GM18873 (cell line): ENCODE results near the gene SORCS2.

Source experiments
- ATAC-seq: cut with Tn5 transposase; IDR thresholded peaks from one replicate; pipeline ENCODE4 v1.9.1; 2021; ENCODE audit warnings: mild to moderate bottlenecking, moderate library complexity, moderate number of reproducible peaks; ENCODE audit not compliant: unreplicated experiment, low FRiP score

The SORCS2 gene

DNA sequence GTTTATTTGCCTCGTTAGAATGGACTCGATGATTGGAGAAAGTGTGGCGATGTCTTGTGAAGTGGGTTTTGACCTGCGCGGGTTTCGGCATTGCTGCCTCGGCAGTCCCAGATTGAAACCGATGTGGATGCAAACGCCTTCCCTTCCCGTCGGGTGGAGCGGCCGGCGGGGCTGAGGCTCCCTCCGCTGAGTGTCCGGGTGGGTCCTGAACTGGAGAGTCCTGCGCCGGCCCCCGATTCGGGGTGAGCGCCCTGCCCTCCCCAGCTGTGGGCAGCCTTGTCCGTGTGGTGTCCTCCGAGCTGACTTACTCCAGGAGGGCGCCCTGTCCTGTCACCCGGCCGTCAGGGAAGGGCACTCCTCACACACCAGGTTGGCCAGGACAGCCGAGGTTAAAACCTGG is 317.7 kb downstream of the SORCS2 start:
- ATAC-seq: no peak

DNA sequence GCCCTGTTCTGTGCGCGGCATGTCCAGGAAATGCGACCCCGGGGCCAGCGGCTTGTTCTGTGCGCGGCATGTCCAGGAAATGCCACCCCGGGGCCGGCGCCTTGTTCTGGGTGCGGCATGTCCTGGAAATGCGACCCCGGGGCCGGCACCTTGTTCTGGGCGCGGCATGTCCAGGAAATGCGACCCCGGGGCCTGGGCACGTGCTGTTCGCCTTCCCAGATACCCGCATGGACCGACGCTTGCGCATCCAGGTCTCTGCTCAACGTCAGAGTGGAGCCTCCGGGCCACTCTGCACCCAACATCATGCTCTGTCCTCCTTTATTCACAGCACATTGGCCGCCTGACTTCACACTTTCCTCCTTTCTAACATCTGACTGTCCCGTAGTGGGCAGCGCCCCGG is 318.2 kb downstream of the SORCS2 start:
- no peak for ATAC-seq

DNA sequence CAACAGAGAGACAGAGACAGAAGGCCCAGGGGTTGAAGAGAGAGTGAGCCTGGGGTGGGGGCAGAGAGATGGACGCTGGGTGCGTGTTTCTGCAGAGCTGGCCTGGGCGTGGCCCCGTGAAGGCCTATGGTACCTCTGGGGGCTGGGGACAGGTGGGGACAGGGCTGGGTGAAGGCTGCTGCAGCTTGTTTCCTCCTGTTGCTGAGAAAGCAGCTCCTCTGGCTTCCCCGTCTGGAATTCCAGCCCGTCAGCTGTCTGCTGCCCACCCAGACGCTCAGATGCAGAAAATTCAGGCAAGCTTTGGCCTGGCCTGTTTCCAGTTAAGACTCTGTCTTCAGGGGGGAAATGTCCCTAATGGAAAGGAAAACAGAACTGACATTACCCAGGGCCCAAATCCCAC is 319.2 kb downstream of the SORCS2 start:
- ATAC-seq: no peak

DNA sequence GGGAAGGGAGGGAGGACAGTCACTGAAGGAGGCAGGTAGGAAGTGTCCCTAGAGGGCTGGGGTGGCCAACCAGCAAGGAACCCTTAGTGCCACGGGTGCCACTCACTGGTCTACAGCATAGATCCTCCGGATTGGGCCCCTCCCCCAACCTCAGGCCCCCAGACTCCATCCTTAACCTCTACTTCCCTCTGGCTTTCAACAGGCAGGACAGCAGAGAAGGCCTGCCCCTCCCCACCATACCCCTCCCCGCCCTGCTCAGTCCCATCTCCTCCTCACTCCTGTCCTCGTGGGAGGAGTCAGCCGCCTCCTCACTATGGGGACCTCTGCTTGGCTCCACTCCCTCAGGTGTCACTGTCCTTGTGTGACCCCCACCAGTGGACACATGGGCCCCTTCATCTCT is 320.1 kb downstream of the SORCS2 start:
- ATAC-seq: no peak

DNA sequence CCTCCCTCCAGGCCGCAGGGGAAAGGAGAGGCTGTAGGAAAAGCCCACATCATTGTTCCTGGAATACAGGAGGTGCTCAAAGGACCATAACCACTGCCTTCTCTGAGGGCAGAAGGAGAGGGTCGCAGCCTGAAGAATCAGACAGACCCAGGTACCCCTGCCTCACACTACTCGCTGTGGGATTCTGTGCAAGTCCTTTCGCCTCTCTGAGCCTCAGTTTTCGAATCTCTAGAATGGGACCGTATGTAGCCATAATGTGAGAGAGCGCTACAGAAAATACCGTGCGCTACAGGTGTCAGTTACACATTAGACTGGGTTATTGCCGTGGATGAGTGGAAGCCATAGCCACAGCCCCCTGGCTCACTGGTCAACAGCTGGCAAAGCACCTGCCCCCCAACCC is 320.6 kb downstream of the SORCS2 start:
- no peak for ATAC-seq

DNA sequence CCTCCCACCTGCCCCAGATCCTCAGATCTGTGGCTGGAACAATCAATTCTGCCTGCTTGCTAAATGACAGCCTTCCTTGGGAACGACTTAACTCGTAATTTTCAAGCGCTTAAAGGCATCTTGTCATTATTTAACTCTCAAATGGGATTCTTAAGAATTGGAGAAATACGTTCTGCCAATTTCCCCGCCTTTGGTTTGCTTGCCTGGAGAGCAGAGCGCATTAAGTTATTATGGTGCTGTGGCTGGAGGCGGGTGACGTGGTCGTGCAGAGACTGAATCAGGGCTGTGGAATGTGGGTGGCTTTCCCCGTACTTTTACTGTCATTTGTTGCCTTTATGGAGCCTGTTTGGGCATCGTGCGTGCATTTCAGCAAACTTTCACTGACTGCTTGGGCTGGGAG is 321.3 kb downstream of the SORCS2 start:
- no peak for ATAC-seq

DNA sequence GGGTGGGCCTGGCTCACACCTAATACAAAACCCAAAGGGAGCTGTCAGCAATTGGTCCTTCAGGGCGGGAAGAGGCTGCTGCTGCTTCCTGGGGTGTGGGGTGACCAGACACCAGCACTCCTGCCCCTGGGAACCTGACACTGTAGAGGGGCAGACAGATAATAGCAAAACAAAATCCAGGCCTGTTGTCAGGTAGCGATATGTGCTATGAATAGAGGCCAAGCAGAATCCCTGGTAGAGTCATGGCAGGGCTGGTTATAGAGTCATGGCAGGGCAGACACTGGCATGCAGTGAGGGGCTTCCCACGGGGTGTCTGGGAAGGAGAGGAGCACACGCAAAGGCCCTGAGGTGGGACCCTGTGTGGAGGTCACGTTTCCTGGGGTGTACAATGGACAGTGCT is 321.9 kb downstream of the SORCS2 start:
- ATAC-seq: no peak

DNA sequence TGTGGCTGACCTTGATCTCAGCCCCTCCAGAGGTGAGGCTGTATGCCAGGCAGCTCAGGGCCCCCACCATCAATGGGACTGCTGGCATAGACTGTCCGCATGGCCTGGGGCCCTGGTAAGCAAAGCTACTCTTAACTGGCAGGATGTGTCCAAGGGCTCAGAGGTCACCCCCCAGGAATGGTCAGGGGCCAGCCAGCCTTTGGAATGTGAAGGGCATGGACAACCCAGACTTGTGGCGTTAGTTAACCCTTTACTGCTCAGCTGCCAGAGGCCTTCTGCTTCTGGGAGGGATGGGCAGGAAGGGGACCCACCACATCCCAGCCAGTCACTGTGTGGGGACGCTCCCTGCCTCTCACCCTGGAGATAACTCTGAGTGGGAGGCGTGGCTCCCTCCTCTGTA is 322.5 kb downstream of the SORCS2 start:
- no peak for ATAC-seq

DNA sequence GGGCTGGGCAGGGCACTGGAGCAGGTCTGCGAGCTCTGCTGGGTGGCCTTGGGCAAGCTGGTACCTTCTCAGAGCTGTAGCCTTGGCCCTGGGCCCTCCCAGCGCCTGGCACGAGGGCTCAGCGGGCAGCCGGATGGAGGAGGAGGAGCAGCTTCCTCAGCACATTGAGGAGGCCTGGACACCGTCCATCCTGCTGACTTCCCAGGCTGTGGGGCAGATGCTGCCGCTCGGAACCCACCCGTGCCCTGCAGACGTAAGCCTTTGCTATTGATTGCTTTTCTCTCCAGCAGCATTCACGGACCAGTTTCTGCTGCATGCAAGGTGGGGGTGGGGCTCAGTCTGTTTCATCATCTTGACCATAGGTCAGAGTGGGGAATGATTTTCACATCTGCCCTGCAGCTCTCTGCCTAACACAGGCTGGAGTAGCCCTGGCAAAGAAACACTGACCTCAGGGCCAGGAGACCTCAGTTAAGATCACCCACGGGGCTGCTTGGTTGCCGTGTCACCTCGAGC is 323.1 kb downstream of the SORCS2 start:
- ATAC-seq: no peak

DNA sequence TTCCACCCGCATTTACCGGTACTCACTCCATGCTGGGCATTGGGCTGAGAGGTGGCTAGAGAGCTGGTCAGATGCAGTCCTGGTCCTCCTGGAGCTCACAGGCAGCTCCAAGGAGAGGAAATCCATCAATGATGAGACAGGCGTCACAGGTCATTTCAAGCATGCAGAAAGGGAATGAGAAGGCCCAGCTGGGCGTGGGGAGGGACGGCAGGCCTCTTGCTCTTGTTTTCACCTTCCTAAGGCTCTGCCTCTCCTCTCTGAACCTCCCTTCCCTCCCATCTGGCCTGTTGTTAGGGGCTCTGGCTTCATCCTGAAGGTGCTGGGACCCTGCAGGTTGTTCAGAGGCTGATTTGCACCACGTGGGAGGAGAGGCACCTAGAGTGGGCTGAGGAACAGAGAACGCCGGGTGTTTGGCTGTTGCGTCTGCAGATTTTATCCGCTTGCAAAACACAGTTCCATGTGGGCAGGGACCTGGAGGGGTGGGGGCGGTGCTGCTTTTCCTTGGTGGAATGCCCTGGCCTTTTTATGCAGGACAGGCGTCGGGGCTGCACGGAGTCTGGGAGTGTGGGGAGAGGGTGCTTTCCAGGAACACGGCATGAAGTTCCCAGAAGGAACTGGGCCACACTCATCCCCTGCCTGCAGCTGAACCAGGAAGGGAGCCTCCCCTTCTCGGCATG is 323.9 kb downstream of the SORCS2 start:
- ATAC-seq: no peak

DNA sequence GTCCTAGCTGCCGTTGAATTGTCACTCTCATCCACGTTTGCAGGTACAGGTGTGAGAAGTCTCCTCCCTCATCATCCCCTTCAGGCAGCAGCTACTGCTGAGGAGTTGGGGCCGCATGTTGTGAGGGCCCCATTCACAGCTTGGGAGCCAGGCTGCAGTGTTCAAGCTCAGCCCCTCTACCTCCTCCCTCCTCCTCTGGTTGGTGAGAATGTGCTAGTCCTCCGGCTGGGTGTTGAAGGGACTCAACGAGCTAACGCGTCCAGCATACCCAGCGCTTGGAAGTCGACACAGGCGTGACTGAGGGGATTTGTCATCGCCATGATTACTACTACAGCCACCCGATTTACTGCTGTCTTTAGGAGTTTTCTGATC is 324.4 kb downstream of the SORCS2 start:
- no peak for ATAC-seq

DNA sequence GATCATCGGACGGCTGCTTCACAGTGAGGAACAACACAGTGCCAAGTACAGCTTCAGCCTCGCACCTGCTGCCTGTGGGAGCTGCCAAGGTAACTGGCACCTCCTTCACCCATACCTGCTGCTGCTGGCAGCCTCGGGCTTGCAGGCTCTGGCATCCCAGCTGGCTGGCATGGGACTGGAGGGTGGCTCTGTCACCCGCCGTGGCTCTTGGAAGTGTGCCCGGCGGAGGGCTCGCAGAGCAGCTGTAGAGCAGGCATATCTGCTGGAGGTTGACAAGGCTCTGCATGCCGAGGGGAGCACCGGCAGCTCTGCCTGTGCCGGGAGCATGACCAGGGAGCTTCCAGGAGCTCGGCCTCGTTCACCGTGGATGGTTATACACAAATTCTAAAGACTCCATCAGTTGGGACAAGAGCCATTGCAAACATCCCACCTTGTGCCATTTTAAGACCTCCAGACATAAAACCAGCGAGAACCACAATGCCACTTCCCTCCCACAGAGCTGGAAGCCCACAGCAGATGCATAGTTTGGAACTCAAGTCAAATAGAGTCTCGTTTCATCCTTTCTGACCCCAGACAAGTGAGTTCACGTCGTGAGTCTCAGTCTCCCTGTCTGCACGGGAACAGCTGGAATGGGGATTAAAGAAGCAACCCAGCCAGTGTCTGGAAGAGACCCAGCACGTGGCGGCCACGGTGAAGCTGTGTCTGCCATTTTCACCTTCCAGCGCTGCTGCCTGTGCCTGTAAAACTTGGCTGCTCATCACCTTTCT is 326.7 kb downstream of the SORCS2 start:
- ATAC-seq: no peak

DNA sequence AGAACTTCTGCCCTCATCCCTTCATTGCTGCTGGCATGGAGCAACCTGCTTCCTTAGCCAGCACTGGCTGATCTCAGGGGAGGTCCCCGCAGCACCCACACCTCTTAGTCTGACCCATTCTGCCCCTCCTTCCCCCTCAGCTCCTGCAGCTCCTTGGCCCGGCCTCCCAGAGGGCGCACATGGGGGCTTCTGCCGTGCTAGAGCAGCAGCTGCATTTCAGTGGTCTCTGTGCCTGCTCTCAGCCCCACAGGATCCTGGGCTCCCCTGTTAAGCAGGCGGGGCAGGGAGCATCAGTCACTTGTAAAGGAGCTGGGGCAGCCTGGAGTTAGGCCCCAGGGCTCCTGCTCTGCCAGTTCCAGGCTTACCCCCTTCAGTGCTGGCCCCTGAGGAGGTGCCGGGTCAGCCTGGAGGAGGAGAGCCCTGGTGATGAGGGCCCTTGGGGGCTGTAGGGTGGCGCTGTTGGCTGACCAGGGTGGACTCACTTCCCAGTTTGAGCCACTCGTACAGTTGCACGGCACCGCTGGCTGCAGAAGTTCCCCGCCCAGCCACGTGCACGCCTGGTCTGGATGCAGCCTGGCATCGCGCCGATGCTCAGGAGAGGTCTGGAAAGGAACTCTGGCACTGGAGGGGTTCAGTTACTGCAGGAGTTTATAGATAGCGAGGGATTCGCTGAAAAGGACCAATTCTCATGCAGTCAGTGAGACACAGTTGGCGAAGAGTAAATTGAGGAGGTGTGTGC is 327.5 kb downstream of the SORCS2 start:
- ATAC-seq: no peak

DNA sequence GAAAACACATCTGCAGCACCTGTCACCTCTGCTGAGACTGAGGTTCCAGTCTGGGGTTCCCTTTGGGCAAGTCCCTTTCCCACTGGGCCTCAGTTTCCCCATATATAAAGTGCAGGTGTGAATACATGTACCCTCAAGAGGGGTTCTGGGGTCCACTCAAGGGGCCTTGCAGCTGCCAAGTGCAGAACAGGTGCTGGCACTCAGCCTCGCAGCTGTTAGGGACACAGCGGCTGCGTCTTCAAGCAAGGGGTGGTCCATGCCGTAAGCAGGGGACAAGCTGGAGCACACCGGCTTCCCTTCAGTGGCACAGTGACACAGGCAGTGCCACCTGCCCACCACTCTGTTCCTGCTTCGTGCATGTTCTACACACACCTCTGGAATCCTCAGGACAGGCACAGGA is 329.3 kb downstream of the SORCS2 start:
- no peak for ATAC-seq

DNA sequence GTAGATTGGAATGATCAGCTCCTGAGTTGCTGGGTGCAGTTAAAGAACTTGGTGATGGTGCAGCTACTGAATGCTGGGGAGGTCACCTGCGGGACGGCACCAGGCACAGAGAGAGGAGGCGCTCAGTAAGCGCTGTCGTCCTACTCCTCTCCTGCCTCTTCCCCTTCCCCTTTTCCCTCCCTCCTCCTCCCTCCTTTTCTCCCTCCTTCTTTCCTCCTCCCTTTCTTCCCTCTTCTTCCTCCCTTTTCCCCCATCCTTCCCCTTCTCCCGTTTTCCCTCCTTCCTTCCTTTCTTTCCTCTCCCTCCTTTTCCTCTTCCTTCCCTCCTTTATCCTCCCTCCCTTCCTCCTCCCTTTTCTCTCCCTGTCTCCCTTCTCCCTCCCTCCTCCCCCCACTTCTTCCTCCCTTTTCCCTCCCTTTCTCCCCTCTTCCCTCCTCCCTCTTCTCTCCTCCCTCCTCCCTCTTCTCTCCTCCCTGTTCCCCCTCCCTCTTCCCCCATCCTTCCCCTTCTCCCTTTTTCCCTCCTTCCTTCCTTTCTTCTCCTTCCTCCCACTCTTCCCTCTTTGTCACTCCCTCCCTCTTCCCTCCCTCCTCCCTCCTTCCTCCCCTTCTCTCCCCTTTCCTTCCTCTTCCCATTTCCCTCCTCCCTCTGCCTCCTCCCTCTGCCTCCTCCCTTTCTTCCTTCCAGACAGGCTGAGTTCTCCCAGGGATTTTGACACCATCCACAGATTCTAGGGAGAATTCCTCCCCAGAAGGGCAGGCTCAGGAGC is 330.3 kb downstream of the SORCS2 start:
- no peak for ATAC-seq

DNA sequence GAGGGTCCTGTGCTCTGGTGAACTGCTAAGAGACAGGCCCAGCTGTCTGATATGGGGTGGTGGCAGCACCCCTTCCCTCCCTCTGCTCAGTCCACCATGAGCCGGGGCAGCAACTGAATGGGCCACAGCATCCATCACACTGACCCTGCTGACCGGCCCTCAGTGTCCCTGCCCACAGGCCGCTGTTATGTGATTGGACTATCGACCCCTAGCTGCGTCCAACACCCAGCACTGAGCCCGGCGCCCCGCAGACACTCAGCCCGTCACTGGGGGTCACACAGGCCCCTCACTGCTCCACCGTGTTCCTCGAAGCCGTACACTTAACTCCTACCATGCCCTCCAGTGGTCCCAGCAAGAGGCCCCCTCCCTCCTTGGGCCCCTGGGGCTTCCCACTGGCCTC is 331.2 kb downstream of the SORCS2 start:
- no peak for ATAC-seq

DNA sequence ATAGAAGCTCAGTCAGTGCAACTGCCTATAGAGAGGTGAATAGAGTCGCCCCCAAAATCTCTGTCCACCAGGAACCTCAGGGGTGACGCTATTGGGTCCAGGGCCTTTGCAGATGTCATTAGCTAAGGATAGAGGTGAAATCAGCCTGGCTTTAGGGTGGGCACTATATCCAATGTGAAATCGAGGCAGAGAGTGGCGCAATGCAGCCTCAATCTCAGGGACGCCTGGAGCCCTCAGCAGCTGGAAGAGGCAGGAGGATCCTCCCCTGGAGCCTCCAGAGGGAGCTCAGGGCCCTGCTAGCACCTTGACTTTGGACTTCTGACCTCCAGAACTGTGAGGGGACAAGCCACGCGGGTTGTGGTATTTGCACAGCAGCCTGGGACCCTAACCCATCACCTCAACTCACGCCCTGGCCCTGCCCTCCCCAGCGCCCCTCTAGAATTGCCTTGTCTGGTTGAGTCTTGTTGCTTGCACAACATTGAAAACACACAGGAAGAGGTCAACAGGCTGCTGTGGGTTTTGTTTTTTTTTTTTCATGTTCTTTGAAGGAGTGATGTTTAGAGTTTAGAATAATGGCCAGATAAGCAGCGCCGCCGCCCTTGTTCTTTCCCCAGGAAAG is 331.8 kb downstream of the SORCS2 start:
- ATAC-seq: no peak

DNA sequence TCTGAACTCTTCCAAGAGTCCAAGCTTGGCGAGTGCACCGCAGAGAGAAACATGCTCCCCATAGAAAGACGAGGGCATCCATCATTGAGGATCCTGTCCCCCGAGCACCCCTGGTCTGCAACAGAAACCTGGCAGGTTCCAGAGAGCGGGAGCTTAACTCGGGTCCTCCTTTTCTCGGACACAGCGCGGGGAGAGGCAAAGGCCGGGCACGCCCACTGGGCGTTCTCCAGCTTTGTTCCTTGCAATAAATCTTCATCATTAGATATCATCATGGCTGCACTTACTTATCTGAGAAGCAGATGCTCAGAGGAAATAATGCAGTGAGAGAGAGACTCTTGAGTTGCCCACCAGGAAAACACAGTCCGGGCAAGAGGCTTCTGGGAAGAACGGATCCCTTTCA is 332.5 kb downstream of the SORCS2 start:
- no peak for ATAC-seq

DNA sequence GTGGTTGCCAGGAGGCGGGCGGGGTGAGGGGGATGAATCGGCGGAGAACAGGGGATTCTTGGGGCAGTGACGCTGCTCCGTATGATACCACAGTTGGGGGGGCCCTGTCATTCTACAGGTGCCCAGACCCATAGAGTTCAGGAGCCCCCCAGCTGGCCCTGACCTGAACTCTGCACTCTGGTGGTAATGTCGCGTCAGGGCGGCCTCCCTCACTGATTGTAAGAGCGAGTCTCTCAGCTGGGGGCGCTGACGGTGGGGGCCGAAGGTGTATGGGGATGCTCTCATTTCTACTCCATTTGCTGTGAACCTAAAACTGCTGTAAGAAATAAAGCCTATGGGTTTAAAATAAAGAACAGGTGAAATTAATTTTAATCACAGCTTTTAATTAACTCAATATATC is 334.2 kb downstream of the SORCS2 start:
- no peak for ATAC-seq

DNA sequence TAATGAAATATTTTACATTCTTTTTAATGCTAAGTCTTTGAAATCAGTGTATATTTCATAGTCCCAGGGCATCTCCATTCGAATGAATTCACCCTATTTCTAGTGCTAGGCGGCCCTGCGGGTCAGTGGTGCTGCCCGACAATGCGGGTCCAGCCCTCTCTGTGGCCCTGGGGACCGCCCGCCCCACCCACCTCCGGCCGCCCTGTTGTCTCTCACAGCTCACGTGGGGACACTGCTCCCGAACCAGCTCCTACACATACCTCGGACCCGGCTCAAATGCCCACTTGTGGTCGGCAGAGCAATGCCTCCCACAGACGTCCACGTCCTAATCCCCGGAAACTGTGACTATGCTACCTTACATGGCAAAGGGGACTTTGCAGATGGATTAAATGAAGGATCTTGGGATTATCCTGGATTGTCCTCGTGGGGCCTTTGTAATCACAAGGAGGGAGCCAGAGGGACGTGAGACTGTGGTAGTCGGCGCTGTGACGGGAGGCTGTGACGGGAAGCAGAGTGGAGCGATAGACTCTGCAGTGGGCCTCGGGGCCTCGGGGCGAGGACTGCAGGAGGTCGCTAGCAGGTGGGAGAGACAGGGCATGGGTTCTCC is 334.7 kb downstream of the SORCS2 start:
- ATAC-seq: no peak
